ENCODE data around the gene BPIFB6.

DNA sequence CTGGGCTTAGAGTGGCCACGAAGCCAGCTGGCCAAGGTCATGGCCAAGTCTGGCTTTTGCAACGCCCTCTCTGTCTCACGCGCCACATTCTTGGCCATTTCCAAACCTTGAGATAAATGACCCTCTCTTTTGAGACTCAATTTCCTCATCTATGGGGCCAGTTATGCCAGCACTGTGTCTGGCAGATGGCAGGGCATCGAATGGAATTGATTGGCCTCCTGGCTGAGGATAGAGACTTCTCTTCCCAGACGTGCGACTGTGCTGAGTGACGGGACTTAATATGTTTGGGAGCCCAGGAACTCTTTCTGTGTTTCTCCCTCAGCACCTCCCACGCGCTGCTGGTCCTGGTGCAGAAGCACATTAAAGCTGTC is 16.3 kb upstream of the BPIFB6 start:
- TF ChIP-seq, protein P1, sequence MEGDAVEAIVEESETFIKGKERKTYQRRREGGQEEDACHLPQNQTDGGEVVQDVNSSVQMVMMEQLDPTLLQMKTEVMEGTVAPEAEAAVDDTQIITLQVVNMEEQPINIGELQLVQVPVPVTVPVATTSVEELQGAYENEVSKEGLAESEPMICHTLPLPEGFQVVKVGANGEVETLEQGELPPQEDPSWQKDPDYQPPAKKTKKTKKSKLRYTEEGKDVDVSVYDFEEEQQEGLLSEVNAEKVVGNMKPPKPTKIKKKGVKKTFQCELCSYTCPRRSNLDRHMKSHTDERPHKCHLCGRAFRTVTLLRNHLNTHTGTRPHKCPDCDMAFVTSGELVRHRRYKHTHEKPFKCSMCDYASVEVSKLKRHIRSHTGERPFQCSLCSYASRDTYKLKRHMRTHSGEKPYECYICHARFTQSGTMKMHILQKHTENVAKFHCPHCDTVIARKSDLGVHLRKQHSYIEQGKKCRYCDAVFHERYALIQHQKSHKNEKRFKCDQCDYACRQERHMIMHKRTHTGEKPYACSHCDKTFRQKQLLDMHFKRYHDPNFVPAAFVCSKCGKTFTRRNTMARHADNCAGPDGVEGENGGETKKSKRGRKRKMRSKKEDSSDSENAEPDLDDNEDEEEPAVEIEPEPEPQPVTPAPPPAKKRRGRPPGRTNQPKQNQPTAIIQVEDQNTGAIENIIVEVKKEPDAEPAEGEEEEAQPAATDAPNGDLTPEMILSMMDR (conservative IDR thresholded peaks at IDR 0.05 in 1 of 2, IDR thresholded peaks at IDR 0.05 in 1 of 2; ENCODE audit: low read depth in 1 of 2, low read length in 2 of 2) = no peak
- TF ChIP-seq EZH2 (IDR thresholded peaks at IDR 0.05; ENCODE audit: low read length, missing control alignments) = no peak

Measured in fibroblast of lung (primary cell).